NT2/D1 (cell line): ENCODE results near the gene ODC1.

Experiments
- SUZ12 ChIP-seq: IDR thresholded peaks from 2 replicates; pipeline ENCODE4 v1.6.1; 2011; ENCODE audit not compliant: insufficient read length, insufficient read depth; ENCODE audit errors: extremely low read depth
- YY1 ChIP-seq: IDR thresholded peaks from 2 replicates; pipeline ENCODE4 v1.6.1; 2011; ENCODE audit not compliant: insufficient read length, insufficient read depth
- ZNF274 ChIP-seq: IDR thresholded peaks from 2 replicates; pipeline ENCODE4 v1.6.1; 2011; ENCODE audit warnings: mild to moderate bottlenecking, low read depth, low read length

- TF ChIP-seq YY1 (no peak), SUZ12 (no peak), ZNF274 (no peak)
Measured at GRCh38 chr2:10405448-10405847, 42.7 kb downstream of the ODC1 start.
